Lung (tissue), 12 donors: ENCODE data around the gene RREB1. TPM values are rescaled to one million over a fixed set of nuclear protein-coding genes. Genes with fewer than 3 reads are reported as not detected.
"Not testable (repeated sequence)": the region's sequence is repeated elsewhere in the genome, so short reads cannot be mapped to it uniquely, and the experiment has no call there.

Source experiments
- ATAC-seq: fragments of 200-7000 bp; cut with Tn5 transposase; one replicate; pipeline ENCODE4 v1.9.1; 2020; ENCODE audit warnings: moderate number of reproducible peaks; ENCODE audit not compliant: insufficient read depth, low FRiP score
- DNase-seq, 3 donors: peaks; one replicate each; pipeline ENCODE4 v3.0.0-alpha.2; 2013 to 2017
- H3K27ac ChIP-seq, 2 donors: one replicate each; pipeline ENCODE4 v1.5.1; 2013; ENCODE audit warnings: mild to moderate bottlenecking in 2 of 2, moderate library complexity in 2 of 2, control low read depth in 1 of 2, inconsistent platforms in 1 of 2, low read depth in 1 of 2, low read length in 1 of 2
- H3K27me3 ChIP-seq, 3 donors: one replicate each; pipeline ENCODE4 v1.5.1; 2013; ENCODE audit warnings: low read length in 2 of 3; ENCODE audit not compliant: control insufficient read depth in 3 of 3, insufficient read depth in 3 of 3
- H3K36me3 ChIP-seq, 4 donors: one replicate each; pipeline ENCODE4 v1.5.1; 2013; ENCODE audit warnings: low read length in 4 of 4, mild to moderate bottlenecking in 1 of 4, moderate library complexity in 1 of 4; ENCODE audit not compliant: control insufficient read depth in 4 of 4, insufficient read depth in 4 of 4
- H3K4me1 ChIP-seq, 5 donors: one replicate each; pipeline ENCODE4 v1.5.1; 2013; ENCODE audit warnings: low read length in 5 of 5, mild to moderate bottlenecking in 2 of 5, moderate library complexity in 1 of 5; ENCODE audit not compliant: control insufficient read depth in 5 of 5, insufficient read depth in 5 of 5
- H3K4me3 ChIP-seq: one replicate; pipeline ENCODE4 v1.5.1; 2013; ENCODE audit warnings: mild to moderate bottlenecking, control low read depth, moderate library complexity
- H3K9ac ChIP-seq, 2 donors: one replicate each; pipeline ENCODE4 v1.5.1; 2013; ENCODE audit warnings: low read length in 2 of 2, control low read depth in 1 of 2; ENCODE audit not compliant: insufficient read depth in 1 of 2
- H3K9me3 ChIP-seq, 4 donors: one replicate each; pipeline ENCODE4 v1.5.1; 2013; ENCODE audit warnings: low read length in 3 of 4, mild to moderate bottlenecking in 1 of 4, moderate library complexity in 1 of 4; ENCODE audit not compliant: control insufficient read depth in 4 of 4, insufficient read depth in 3 of 4
- WGBS, 2 donors: extraction: QIAGEN DNeasy Blood & Tissue Kit; methylation state at CpG; one replicate each; pipeline ENCODE4 v1.1.7; 2013; 5-methylcytosine and 5-hydroxymethylcytosine counted together
- polyA plus RNA-seq, 2 donors: library from polyadenylated mRNA; stranded (reverse); fragments of 200-250 nt; gene quantifications; one replicate each; pipeline ENCODE4 v1.2.1, GENCODE V29; 2013
- total RNA-seq, 2 donors: library from RNA; depleted of rRNA in 1 of 2; stranded (reverse); fragments of >200 nt in 1 of 2; gene quantifications; one replicate each; pipeline ENCODE4 v1.2.1, GENCODE V29; 2014 to 2021
- TF ChIP-seq, protein P1 (sequence below): IDR thresholded peaks from 2 replicates; pipeline ENCODE4 v1.5.1; 2012; ENCODE audit warnings: mild to moderate bottlenecking; ENCODE audit errors: control extremely low read depth, extremely low read depth
- donor health status: control.
- donor health status: control.
- donor health status: Bipolar disorder and iron deficiency.
- donor health status: healthy.
- donor health status: DM: yes; HTN: yes; CAD: no.

RREB1 gene
- total and polyA plus RNA-seq, 4 donors, result 8.9 to 54.7 (median 31.1) TPM

- no peak overlapping the region for H3K27ac ChIP-seq
- H3K9ac ChIP-seq, result no peak overlapping the region
- H3K36me3 ChIP-seq, result no peaks in the 10 kb centered on the region
- H3K27me3 ChIP-seq, result no peaks in the 10 kb centered on the region
- DNase-seq, result peak in 1 of 3 donors; percentile 7
- ATAC-seq, result no peak
- no peak overlapping the region for H3K4me3 ChIP-seq
- peaks cover 0 to 15% (median 6%) of the 10 kb centered on the region in 5 donors for H3K4me1 ChIP-seq
- TF ChIP-seq, protein P1, sequence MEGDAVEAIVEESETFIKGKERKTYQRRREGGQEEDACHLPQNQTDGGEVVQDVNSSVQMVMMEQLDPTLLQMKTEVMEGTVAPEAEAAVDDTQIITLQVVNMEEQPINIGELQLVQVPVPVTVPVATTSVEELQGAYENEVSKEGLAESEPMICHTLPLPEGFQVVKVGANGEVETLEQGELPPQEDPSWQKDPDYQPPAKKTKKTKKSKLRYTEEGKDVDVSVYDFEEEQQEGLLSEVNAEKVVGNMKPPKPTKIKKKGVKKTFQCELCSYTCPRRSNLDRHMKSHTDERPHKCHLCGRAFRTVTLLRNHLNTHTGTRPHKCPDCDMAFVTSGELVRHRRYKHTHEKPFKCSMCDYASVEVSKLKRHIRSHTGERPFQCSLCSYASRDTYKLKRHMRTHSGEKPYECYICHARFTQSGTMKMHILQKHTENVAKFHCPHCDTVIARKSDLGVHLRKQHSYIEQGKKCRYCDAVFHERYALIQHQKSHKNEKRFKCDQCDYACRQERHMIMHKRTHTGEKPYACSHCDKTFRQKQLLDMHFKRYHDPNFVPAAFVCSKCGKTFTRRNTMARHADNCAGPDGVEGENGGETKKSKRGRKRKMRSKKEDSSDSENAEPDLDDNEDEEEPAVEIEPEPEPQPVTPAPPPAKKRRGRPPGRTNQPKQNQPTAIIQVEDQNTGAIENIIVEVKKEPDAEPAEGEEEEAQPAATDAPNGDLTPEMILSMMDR, result no peak
- 93 to 95% methylated on average over 15 of the region's 15 CpGs for WGBS, 2 donors
- peaks cover 0 to 2% (median 0%) of the 10 kb centered on the region in 4 donors for H3K9me3 ChIP-seq
Observed at GRCh38 chr6:7264041-7264440, 156.3 kb downstream of the RREB1 start.

DNA sequence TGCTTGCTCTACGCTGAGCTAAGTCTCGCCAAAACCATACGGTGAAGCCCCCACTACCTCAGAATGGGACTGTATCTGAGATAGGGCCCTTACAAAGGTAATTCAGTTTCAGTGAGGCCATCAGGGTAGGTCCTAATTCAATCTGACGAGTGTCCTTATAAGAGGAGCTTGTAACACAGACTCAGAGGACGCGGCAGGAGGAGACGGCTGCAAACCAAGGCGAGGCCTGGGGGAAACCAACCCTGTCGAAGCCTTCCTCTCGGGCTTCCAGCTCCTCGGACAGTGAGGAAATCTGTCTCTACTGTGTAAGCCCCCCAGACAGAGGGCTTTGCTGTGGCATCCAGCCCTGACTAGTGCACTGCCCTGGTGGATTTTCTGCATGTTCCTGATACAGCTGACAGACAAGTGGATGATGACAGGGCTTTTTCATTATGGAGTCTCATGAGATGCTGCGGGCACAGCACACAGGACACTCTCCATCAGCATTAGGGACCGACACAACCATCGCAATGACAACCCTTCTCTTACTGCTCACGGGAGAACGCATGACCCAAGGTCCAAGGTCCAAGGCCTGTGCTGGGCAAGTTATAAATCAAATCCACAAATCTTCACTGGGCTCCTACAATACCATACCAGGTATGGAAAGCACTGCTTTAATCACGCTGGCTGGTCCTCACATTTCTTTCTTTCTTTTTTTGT is 157.1 kb downstream of the RREB1 start:
- Histone ChIP-seq H3K9ac (no peak overlapping the region), H3K4me1 (peaks cover 0 to 15% (median 6%) of the 10 kb centered on the region in 5 donors), H3K27me3 (no peaks in the 10 kb centered on the region), H3K4me3 (no peak overlapping the region), H3K9me3 (peaks cover 0 to 2% (median 0%) of the 10 kb centered on the region in 4 donors), H3K27ac (no peak overlapping the region), H3K36me3 (no peaks in the 10 kb centered on the region)
- ATAC-seq (no peak), DNase-seq (peak in 1 of 3 donors; percentile 6)
- 91 to 92% methylated on average over 17 of the region's 17 CpGs for WGBS, 2 donors
- TF ChIP-seq, protein P1, result no peak

- peaks cover 0 to 13% (median 4%) of the 10 kb centered on the region in 5 donors for H3K4me1 ChIP-seq
- WGBS, 2 donors, result 91 to 95% methylated on average over 7 of the region's 7 CpGs
- H3K27ac ChIP-seq, H3K4me3 ChIP-seq, H3K9me3 ChIP-seq, ATAC-seq, H3K36me3 ChIP-seq, H3K27me3 ChIP-seq, DNase-seq, H3K9ac ChIP-seq: not testable (repeated sequence)
Observed at GRCh38 chr6:7265385-7265726, 157.6 kb downstream of the RREB1 start.

DNA sequence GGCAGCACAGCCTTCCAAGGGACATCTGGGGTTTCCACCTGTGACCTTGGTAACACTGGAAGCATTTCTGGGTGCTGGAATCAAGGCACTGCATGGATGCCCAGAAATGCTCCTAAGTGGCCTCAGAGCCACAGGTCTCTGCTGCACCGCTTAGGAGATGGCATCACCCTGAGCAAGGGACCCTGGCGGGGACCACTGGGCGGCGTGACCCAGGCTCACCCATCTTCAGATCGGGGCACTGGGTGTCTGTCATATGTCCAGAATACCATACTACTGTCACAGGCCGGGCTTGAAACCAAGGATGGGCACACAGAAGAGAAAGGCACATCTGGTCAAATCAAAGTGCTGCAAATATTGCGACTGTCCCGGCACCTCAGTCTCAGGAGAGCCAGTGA is 159.3 kb downstream of the RREB1 start:
- no peak overlapping the region for H3K9ac ChIP-seq
- no peaks in the 10 kb centered on the region for H3K27me3 ChIP-seq
- 94 to 98% methylated on average over 8 of the region's 8 CpGs for WGBS, 2 donors
- ATAC-seq, result no peak
- DNase-seq, result no peak
- H3K4me3 ChIP-seq, result no peak overlapping the region
- peaks cover 0 to 3% (median 0%) of the 10 kb centered on the region in 5 donors for H3K4me1 ChIP-seq
- H3K36me3 ChIP-seq, result no peaks in the 10 kb centered on the region
- TF ChIP-seq, protein P1, result no peak
- H3K9me3 ChIP-seq, result peaks cover 0 to 2% (median 0%) of the 10 kb centered on the region in 4 donors
- H3K27ac ChIP-seq, result no peak overlapping the region
